Ramos (cell line): ENCODE data around the gene KLHL14.
"Not testable (repeated sequence)": the region's sequence is repeated elsewhere in the genome, so short reads cannot be mapped to it uniquely, and the experiment has no call there.

ENCODE experiments used
- in situ Hi-C: fragments of 300-500 bp; cut with MboI; formaldehyde crosslinking; loops from one replicate; pipeline ENCODE4 v1.14.3; 2022; ENCODE audit warnings: low sequenced_read_pairs; ENCODE audit not compliant: unreplicated experiment

Gene KLHL14

GRCh38 chr18:32772581-32773381, at the start of gene KLHL14:
KLHL14 (minus strand) TSS chr18:32773023; CDS start chr18:32770591, 2,432 bp downstream.
- in situ Hi-C loops = no loop called here

- in situ Hi-C loops = no loop called here
Observed at GRCh38 chr18:32822197-32822596, 49.4 kb upstream of the KLHL14 start.

GRCh38 chr18:32815881-32816280, 43.1 kb upstream of the KLHL14 start:
- in situ Hi-C loops = no loop called here

DNA sequence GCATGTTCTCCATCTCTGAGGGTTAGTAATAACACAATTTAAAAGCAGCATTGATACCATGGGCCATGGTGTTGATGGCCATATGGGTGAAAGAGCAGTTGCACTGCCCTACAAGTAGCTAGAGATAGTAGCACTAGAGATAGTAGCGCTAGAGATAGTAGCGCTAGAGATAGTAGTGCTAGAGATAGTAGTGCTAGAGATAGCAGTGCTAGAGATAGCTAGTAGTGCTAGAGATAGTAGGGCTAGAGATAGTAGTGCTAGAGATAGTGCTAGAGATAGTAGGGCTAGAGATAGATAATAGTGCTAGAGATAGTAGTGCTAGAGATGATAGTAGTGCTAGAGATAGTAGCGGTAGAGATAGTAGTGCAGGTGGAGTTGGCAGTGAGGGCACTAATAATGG, 39.5 kb upstream of the KLHL14 start:
- in situ Hi-C loops = no loop called here

DNA sequence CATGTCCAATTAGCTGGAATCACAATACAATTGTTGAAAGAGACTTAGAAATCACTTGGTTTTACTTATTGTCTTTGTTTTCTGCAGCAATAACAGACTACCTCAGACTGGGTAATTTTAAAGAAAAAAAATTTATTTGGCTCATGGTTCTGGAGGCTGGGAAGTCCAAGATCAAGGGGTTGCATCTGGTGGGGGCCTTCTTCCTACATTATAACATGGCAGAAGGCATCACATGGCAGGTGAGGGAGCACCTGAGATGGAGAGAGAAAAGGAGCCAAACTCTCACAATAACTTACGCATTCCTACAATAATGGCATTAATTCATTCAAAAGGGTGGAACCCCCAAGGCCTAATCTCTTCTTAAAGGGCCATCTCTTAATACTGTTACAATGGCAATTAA, 37.5 kb upstream of the KLHL14 start:
- in situ Hi-C loops = no loop called here

DNA sequence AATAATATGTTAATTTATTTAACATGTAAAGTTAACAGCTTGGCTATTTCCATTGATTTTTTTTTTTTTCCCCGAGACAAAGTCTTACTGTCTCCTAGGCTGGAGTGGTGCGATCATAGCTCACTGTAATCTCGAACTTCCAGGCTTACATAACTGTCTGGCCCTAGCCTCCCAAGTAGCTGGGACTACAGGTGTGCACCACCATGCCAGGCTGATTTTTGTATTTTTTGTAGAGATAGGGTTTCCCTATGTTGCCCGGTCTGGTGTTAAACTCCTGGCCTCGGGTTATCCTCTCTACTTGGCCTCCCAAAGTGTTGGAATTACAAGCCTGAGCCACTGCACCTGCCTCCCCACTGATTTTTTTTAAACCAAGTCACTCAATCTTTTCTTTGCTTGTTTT, 32.5 kb upstream of the KLHL14 start:
- in situ Hi-C loops = no loop called here

GRCh38 chr18:32804134-32804888, 31.5 kb upstream of the KLHL14 start:
- in situ Hi-C loops = no loop called here

- in situ Hi-C loops = no loop called here
Observed at GRCh38 chr18:32803568-32803967, 30.7 kb upstream of the KLHL14 start.

- in situ Hi-C loops = no loop called here
Observed at GRCh38 chr18:32802591-32803451, 30.0 kb upstream of the KLHL14 start.

GRCh38 chr18:32801228-32801627, 28.4 kb upstream of the KLHL14 start:
- in situ Hi-C loops = no loop called here

DNA sequence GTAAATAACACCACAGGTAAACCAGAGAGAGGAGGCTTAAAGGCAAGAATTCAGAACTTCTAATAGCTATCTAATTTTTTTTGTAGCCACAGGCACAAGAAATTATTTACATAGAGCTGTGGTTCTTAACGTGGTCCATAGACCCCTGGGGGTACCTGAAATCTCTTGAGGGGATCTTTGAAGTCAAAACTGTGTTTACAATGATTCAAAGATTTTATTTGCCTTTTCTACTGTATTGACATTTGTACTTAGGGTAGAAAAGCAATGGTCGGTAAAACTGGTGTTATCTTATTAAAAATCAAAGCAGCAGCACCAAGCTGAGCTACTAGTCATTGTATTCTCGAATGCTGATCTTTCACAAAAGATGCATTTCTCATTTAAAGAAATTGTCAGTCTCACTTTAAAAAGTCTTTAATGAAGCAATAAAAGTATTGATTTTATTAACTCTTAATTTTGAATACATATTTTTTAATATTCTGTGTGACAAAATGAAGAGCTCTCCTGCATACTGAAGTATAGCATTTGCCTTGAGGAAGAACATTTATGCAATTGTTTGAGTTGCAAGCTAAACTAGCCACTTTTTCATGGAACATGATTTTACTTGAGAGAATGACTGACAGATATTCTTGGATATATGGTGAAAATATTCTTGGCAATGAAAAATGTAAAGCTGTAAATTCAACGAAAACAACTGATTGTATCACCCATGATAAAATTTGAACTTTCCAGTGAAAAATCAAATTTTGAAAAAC, 25.6 kb upstream of the KLHL14 start:
- in situ Hi-C loops = no loop called here

- in situ Hi-C loops = not testable (repeated sequence)
Observed at GRCh38 chr18:32794667-32795066, 21.8 kb upstream of the KLHL14 start.

GRCh38 chr18:32779010-32779409, 6.2 kb upstream of the KLHL14 start:
- in situ Hi-C loops = no loop called here

DNA sequence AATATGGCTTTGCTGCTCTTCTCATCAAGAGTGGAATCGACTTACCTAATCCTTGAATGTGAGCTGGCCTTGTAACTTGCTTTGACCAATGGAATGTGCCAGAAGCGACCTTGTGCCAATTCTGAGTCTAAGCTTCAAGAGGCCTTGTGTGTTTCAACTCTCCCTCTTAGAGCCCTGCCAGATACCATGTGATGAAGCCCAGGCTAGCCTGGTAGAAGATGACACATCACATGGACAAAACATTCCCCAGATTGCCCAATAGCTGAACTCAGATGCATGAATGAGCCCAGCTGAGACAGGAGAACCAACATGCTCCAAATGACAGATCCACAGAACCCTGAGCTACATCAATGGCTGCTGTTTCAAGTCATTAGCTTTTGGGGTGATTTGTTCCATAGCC, 4.2 kb upstream of the KLHL14 start:
- in situ Hi-C loops = no loop called here

GRCh38 chr18:32776561-32776960, 3.7 kb upstream of the KLHL14 start:
- in situ Hi-C loops = no loop called here

GRCh38 chr18:32775628-32776027, 2.8 kb upstream of the KLHL14 start:
- in situ Hi-C loops = no loop called here

GRCh38 chr18:32773382-32773712, 524 bp upstream of the KLHL14 start:
- in situ Hi-C loops = no loop called here

DNA sequence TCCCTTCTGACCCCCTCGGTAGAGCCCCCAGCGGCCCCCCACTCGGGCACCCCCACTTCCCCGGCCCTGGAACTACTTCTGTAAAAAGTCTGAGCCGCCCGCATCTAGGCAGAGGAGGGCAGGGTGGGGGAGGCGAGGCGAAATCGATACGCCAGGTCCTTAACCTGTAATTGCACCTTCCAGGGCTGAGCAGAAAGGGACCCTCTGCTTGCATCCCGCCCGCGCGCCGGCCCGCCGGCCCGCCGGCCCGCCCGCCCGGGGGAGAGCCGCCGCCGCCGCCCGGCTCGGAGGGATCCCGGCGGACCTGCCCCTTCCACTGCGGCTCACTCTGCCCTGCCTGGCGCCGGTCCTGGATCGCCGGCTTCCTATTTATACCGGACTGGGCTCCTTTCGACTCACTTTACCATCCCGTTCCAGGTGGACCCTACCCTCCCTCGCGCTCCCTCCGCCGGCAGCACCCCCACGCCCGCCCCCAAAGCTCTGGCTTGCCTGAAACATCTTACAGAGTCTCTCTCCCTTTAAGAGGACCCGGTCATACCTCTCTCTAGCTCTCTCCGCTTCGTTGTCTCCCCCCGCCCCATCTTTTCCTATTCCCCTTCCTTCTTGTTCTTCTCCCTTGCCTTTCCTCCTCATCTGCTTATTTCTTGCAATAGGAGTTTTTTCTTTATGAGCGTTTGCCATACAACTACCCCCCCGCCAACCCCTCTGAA, 797 bp downstream of the KLHL14 start:
- in situ Hi-C loops = no loop called here

GRCh38 chr18:32771169-32771751, 1.6 kb downstream of the KLHL14 start:
- in situ Hi-C loops = no loop called here
